GM12878 (cell line): ENCODE data around the gene LRFN2. TPM values are rescaled to one million over a fixed set of nuclear protein-coding genes. Genes with fewer than 3 reads are reported as not detected.

Experiments
- ATAC-seq: fragments of 200-7000 bp; cut with Tn5 transposase; 3 replicates; pipeline ENCODE4 v1.9.1; 2020; ENCODE audit warnings: mild to moderate bottlenecking, moderate library complexity
- BruUV-seq: library from RNA; stranded (reverse); fragments of 400-500 nt; replicated peaks from 2 replicates; lab custom pipeline; 2021; lab: Mats Ljungman, UMichigan
- CTCF ChIA-PET: fragments of 300-600 bp; sonication (Branson Sonifier 250); formaldehyde crosslinking; extraction: SDS; loops from one replicate; lab custom pipeline; 2021; ENCODE audit warnings: inconsistent platforms; lab: Yijun Ruan, JAX
- POLR2A ChIA-PET: fragments of 350-600 bp; formaldehyde crosslinking; extraction: SDS; loops from one replicate; lab custom pipeline; 2021; ENCODE audit warnings: inconsistent platforms; lab: Charles Lee
- RAD21 ChIA-PET: fragments of 300-600 bp; sonication (Branson Sonifier 250); formaldehyde crosslinking; loops from one replicate; lab custom pipeline; 2023; ENCODE audit warnings: antibody characterized with exemption; ENCODE audit not compliant: unreplicated experiment; lab: Charles Lee
- SMC1A ChIA-PET: fragments of 300-600 bp; sonication (Branson Sonifier 250); formaldehyde crosslinking; loops from one replicate; lab custom pipeline; 2023; ENCODE audit not compliant: unreplicated experiment, uncharacterized antibody; lab: Charles Lee
- DNase-seq: peaks from one replicate; pipeline ENCODE4 v3.0.0-alpha.2; 2011; ENCODE audit warnings: low read depth, low spot score
- FAIRE-seq: peaks from 3 replicates; lab custom pipeline; 2011; peaks lifted over from hg19 to GRCh38; lab: Jason Lieb, UNC
- H2AFZ ChIP-seq: 2 replicates; pipeline ENCODE4 v1.6.0; 2011; ENCODE audit warnings: low read depth, low read length, control low read depth; ENCODE audit not compliant: control insufficient read depth
- H3K27ac ChIP-seq: 2 replicates; pipeline ENCODE4 v1.5.1; 2011; ENCODE audit warnings: control low read depth; ENCODE audit not compliant: control insufficient read depth, insufficient read depth
- H3K27me3 ChIP-seq, 2 experiments: replicated peaks in 1 of 2; 2 replicates each; pipeline versions ENCODE4 v1.6.0 to v1.6.1; 2011; ENCODE audit warnings: low read length in 1 of 2; ENCODE audit not compliant: control insufficient read depth in 2 of 2, insufficient read depth in 2 of 2
- H3K36me3 ChIP-seq, 2 experiments: 2 replicates each; pipeline ENCODE4 v1.5.1; 2011; ENCODE audit warnings: low read length in 1 of 2; ENCODE audit not compliant: control insufficient read depth in 2 of 2, insufficient read depth in 2 of 2
- H3K4me1 ChIP-seq: 2 replicates; pipeline ENCODE4 v1.6.1; 2011; ENCODE audit warnings: mild to moderate bottlenecking, low read length, moderate library complexity, mixed read lengths; ENCODE audit not compliant: control insufficient read depth, insufficient read depth
- H3K4me2 ChIP-seq: 2 replicates; pipeline ENCODE4 v1.6.0; 2011; ENCODE audit warnings: control low read depth; ENCODE audit not compliant: control insufficient read depth, insufficient read depth
- H3K4me3 ChIP-seq: fragments of 200-600 bp; sonication (generic); 2 replicates; pipeline ENCODE4 v1.5.1; 2016
- H3K79me2 ChIP-seq: 2 replicates; pipeline ENCODE4 v1.6.0; 2011; ENCODE audit warnings: low read length; ENCODE audit not compliant: control insufficient read depth, insufficient read depth
- H3K9ac ChIP-seq: 2 replicates; pipeline ENCODE4 v1.8.0; 2011; ENCODE audit warnings: low read length, control low read depth, mixed read lengths; ENCODE audit not compliant: control insufficient read depth, insufficient read depth
- H3K9me3 ChIP-seq: replicated peaks from 3 replicates; pipeline ENCODE4 v1.5.1; 2011; ENCODE audit warnings: mild to moderate bottlenecking, low read length; ENCODE audit not compliant: control insufficient read depth, insufficient read depth
- H4K20me1 ChIP-seq: 2 replicates; pipeline ENCODE4 v1.6.0; 2011; ENCODE audit not compliant: control insufficient read depth, insufficient read depth
- GABPA ChIP-seq: IDR thresholded peaks from 2 replicates; pipeline ENCODE4 v1.6.1; 2014; ENCODE audit warnings: antibody characterized with exemption, low read depth, mild to moderate bottlenecking, inconsistent platforms
- KAT2A ChIP-seq: conservative IDR thresholded peaks from 2 replicates; pipeline ENCODE4 v1.6.1; 2011; ENCODE audit warnings: low read depth, low read length; ENCODE audit not compliant: control insufficient read depth
- SMAD1 ChIP-seq: fragments of 450-650 bp; IDR thresholded peaks from 2 replicates; pipeline ENCODE4 v1.6.1; 2018; ENCODE audit warnings: mild to moderate bottlenecking, low read depth; ENCODE audit not compliant: partially characterized antibody
- TAF1 ChIP-seq: IDR thresholded peaks from 2 replicates; pipeline ENCODE4 v1.6.1; 2011; ENCODE audit warnings: mild to moderate bottlenecking, low read depth, low read length, borderline replicate concordance
- ZZZ3 ChIP-seq: IDR thresholded peaks from 2 replicates; pipeline ENCODE4 v1.6.1; 2011; ENCODE audit warnings: low read depth; ENCODE audit not compliant: control insufficient read depth, insufficient read length
- WGBS: methylation state at CpG from one replicate; pipeline ENCODE4 v1.1.6; 2016; ENCODE audit warnings: low lambda C conversion rate; ENCODE audit not compliant: insufficient replicate concordance, insufficient coverage; ENCODE audit errors: missing lambda C conversion rate; 5-methylcytosine and 5-hydroxymethylcytosine counted together
- in situ Hi-C: fragments of 300-500 bp; cut with MboI; formaldehyde crosslinking; loops from 9 replicates; pipeline ENCODE4 v1.14.3; 2018; ENCODE audit warnings: mixed read lengths
- intact Hi-C: fragments of 100-400 bp; cut with micrococcal nuclease; formaldehyde crosslinking; loops from one replicate; pipeline ENCODE4 v1.14.2; 2022; ENCODE audit not compliant: unreplicated experiment
- polyA plus RNA-seq, 11 experiments: library from polyadenylated mRNA; depleted of rRNA in 4 of 11; unstranded in 6 of 11; stranded (reverse) in 5 of 11; fragments of >200 nt; fragmentation: Nextera tagmentation in 4 of 11; fragmentation: Illumina TruSeq in 1 of 11; extraction: Ambion mirVana in 4 of 11; extraction: Trizol in 1 of 11; gene quantifications; 1 replicate in 1 of 11; 2 replicates in 10 of 11; pipeline versions ENCODE4 v1.2.1 to v1.2.3, GENCODE V29; 2011 to 2016; ENCODE audit warnings: inconsistent platforms in 2 of 11, missing spikeins in 2 of 11, low read depth in 1 of 11
- total RNA-seq, 4 experiments: library from RNA; depleted of rRNA in 3 of 4; stranded (reverse); fragments of >200 nt in 3 of 4; fragmentation: Illumina TruSeq in 1 of 4; extraction: Trizol in 1 of 4; gene quantifications; 2 replicates each; pipeline versions ENCODE4 v1.2.1 to v1.2.3, GENCODE V29; 2013 to 2021
- TF ChIP-seq, protein P1 (sequence below): fragments of 450-650 bp; IDR thresholded peaks from 2 replicates; pipeline ENCODE4 v1.6.1; 2017; ENCODE audit warnings: mild to moderate bottlenecking
- TF ChIP-seq, protein P2 (sequence below): fragments of 450-650 bp; IDR thresholded peaks from 2 replicates; pipeline ENCODE4 v1.6.1; 2017; ENCODE audit warnings: borderline replicate concordance
- TF ChIP-seq, protein P3 (sequence below): fragments of 450-650 bp; IDR thresholded peaks from 2 replicates; pipeline ENCODE4 v1.6.1; 2016; ENCODE audit warnings: mild to moderate bottlenecking, moderate library complexity, borderline replicate concordance
- TF ChIP-seq, protein P4 (sequence below), 3 experiments: IDR thresholded peaks in 2 of 3; conservative IDR thresholded peaks in 1 of 3; 2 replicates each; pipeline ENCODE4 v1.5.1; 2011; ENCODE audit warnings: low read depth in 3 of 3, low read length in 3 of 3, mild to moderate bottlenecking in 3 of 3, control low read depth in 2 of 3, moderate library complexity in 2 of 3, inconsistent platforms in 1 of 3, mixed read lengths in 1 of 3; ENCODE audit not compliant: control insufficient read depth in 2 of 3, insufficient read depth in 1 of 3; ENCODE audit errors: extremely low read depth in 1 of 3
- TF ChIP-seq, protein P5 (sequence below): fragments of 450-650 bp; IDR thresholded peaks from 2 replicates; pipeline ENCODE4 v1.6.1; 2017; ENCODE audit warnings: low read depth, mild to moderate bottlenecking, moderate library complexity

Gene LRFN2
- total and polyA plus RNA-seq, 10 of the 15 experiments (the other 5 are each of a cell fraction or from before 2014, with no cell fraction given), result not detected

DNA sequence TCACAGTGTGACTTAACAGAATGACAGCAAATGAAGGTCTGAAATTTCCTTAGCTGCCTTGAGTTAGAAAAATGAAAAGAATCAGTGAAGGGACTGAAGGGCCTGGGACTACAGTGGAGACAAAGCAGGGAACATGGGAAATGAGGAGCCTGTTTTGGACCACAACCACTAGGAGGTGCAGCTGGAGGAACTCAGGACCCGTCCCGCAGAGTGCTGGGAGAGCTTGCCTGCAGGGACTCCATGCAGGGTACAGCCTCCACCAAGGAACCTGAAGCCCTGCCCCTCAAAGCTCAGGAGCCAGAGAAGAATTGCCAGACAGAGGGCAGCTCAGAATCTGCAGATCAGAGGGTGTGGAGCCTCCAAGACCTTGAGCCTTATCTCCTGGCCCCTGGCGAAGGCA, 50.7 kb downstream of the LRFN2 start (continued):
- TF ChIP-seq, protein P1, sequence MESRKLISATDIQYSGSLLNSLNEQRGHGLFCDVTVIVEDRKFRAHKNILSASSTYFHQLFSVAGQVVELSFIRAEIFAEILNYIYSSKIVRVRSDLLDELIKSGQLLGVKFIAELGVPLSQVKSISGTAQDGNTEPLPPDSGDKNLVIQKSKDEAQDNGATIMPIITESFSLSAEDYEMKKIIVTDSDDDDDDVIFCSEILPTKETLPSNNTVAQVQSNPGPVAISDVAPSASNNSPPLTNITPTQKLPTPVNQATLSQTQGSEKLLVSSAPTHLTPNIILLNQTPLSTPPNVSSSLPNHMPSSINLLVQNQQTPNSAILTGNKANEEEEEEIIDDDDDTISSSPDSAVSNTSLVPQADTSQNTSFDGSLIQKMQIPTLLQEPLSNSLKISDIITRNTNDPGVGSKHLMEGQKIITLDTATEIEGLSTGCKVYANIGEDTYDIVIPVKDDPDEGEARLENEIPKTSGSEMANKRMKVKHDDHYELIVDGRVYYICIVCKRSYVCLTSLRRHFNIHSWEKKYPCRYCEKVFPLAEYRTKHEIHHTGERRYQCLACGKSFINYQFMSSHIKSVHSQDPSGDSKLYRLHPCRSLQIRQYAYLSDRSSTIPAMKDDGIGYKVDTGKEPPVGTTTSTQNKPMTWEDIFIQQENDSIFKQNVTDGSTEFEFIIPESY, result no peak
- no peak for TF ChIP-seq SMAD1

DNA sequence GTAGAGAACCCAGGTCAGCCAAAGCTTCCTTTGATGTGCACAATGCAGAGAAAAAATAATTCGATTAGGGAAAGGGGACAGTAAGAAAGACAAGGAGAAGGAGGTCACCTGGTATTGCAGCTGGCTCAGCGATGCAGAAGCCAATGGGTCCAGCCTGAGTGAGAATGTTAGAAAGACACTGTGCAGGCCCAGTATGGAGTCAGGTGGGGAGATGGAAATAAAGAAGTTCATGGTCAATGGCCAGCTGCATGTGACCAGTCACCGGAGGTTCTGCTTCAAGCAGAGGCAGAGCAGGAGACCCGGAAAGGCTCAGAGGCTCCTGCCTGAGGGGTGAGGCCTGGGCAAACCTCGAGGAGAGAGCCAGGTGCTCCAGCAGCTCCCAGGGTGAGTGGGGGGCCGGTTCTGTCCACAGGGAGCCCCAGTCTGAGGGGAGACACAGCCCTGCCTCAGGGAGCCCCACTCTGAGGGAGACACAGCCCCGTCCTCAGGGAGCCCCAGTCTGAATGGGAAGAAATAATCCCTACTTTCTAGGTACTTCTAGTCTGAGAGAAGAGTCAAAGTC, 51.3 kb downstream of the LRFN2 start:
- H3K4me1 ChIP-seq, result no peaks in the 10 kb centered on the region
- H3K4me3 ChIP-seq, result no peak overlapping the region
- intact Hi-C loops (no loop called here), in situ Hi-C loops (no loop called here)
- no peak overlapping the region for H3K27ac ChIP-seq
- POLR2A ChIA-PET, result no interaction called here
- CTCF ChIA-PET, result interaction anchor here (0.6 to 1.8 kb wide), 2 partner anchors 13 to 1591 kb away, joined by 3 to 6 read pairs; no protein-coding TSS in a partner anchor
- no TSS peak for BruUV-seq
- H3K36me3 ChIP-seq, result no peaks in the 10 kb centered on the region
- TF ChIP-seq KAT2A (no peak), TAF1 (no peak), GABPA (no peak), ZZZ3 (no peak)
- TF ChIP-seq, protein P2, sequence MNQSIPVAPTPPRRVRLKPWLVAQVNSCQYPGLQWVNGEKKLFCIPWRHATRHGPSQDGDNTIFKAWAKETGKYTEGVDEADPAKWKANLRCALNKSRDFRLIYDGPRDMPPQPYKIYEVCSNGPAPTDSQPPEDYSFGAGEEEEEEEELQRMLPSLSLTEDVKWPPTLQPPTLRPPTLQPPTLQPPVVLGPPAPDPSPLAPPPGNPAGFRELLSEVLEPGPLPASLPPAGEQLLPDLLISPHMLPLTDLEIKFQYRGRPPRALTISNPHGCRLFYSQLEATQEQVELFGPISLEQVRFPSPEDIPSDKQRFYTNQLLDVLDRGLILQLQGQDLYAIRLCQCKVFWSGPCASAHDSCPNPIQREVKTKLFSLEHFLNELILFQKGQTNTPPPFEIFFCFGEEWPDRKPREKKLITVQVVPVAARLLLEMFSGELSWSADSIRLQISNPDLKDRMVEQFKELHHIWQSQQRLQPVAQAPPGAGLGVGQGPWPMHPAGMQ, result no peak
- TF ChIP-seq, protein P3, sequence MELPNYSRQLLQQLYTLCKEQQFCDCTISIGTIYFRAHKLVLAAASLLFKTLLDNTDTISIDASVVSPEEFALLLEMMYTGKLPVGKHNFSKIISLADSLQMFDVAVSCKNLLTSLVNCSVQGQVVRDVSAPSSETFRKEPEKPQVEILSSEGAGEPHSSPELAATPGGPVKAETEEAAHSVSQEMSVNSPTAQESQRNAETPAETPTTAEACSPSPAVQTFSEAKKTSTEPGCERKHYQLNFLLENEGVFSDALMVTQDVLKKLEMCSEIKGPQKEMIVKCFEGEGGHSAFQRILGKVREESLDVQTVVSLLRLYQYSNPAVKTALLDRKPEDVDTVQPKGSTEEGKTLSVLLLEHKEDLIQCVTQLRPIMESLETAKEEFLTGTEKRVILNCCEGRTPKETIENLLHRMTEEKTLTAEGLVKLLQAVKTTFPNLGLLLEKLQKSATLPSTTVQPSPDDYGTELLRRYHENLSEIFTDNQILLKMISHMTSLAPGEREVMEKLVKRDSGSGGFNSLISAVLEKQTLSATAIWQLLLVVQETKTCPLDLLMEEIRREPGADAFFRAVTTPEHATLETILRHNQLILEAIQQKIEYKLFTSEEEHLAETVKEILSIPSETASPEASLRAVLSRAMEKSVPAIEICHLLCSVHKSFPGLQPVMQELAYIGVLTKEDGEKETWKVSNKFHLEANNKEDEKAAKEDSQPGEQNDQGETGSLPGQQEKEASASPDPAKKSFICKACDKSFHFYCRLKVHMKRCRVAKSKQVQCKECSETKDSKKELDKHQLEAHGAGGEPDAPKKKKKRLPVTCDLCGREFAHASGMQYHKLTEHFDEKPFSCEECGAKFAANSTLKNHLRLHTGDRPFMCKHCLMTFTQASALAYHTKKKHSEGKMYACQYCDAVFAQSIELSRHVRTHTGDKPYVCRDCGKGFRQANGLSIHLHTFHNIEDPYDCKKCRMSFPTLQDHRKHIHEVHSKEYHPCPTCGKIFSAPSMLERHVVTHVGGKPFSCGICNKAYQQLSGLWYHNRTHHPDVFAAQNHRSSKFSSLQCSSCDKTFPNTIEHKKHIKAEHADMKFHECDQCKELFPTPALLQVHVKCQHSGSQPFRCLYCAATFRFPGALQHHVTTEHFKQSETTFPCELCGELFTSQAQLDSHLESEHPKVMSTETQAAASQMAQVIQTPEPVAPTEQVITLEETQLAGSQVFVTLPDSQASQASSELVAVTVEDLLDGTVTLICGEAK, result no peak
- TF ChIP-seq, protein P4, sequence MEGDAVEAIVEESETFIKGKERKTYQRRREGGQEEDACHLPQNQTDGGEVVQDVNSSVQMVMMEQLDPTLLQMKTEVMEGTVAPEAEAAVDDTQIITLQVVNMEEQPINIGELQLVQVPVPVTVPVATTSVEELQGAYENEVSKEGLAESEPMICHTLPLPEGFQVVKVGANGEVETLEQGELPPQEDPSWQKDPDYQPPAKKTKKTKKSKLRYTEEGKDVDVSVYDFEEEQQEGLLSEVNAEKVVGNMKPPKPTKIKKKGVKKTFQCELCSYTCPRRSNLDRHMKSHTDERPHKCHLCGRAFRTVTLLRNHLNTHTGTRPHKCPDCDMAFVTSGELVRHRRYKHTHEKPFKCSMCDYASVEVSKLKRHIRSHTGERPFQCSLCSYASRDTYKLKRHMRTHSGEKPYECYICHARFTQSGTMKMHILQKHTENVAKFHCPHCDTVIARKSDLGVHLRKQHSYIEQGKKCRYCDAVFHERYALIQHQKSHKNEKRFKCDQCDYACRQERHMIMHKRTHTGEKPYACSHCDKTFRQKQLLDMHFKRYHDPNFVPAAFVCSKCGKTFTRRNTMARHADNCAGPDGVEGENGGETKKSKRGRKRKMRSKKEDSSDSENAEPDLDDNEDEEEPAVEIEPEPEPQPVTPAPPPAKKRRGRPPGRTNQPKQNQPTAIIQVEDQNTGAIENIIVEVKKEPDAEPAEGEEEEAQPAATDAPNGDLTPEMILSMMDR (IDR thresholded peaks at IDR 0.05 in 2 of 3, conservative IDR thresholded peaks at IDR 0.05 in 1 of 3; ENCODE audit: control insufficient read depth in 2 of 3, extremely low read depth in 1 of 3, insufficient read depth in 1 of 3, low read depth in 3 of 3, low read length in 3 of 3), result no peak
- TF ChIP-seq, protein P5, sequence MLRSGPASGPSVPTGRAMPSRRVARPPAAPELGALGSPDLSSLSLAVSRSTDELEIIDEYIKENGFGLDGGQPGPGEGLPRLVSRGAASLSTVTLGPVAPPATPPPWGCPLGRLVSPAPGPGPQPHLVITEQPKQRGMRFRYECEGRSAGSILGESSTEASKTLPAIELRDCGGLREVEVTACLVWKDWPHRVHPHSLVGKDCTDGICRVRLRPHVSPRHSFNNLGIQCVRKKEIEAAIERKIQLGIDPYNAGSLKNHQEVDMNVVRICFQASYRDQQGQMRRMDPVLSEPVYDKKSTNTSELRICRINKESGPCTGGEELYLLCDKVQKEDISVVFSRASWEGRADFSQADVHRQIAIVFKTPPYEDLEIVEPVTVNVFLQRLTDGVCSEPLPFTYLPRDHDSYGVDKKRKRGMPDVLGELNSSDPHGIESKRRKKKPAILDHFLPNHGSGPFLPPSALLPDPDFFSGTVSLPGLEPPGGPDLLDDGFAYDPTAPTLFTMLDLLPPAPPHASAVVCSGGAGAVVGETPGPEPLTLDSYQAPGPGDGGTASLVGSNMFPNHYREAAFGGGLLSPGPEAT, result no peak
- no peaks in the 10 kb centered on the region for H3K79me2 ChIP-seq
- WGBS, result 15% methylated on average over 6 of the region's 7 CpGs
- no peaks in the 10 kb centered on the region for H4K20me1 ChIP-seq
- H3K27me3 ChIP-seq, result no peaks in the 10 kb centered on the region; a peak in 2 of 4 replicates
- no peak overlapping the region for H3K9ac ChIP-seq
- no peak for DNase-seq
- FAIRE-seq, result no peak
- RAD21 ChIA-PET, result no interaction called here
- H3K9me3 ChIP-seq, result no peaks in the 10 kb centered on the region
- SMC1A ChIA-PET, result interaction anchor here (0.9 kb wide), 1 partner anchor 9 kb away, joined by 3 read pairs; no protein-coding TSS in a partner anchor
- H2AFZ ChIP-seq, result no peak overlapping the region
- H3K4me2 ChIP-seq, result no peak overlapping the region
- no peak for ATAC-seq
